Testis (tissue), 2 donors: ENCODE results near the gene PCSK1N.

Source experiments
- CTCF ChIP-seq, 3 experiments: fragments of 450-650 bp in 2 of 3; fragments of 200-600 bp in 1 of 3; sonication (generic) in 1 of 3; IDR thresholded peaks; one replicate each; pipeline ENCODE4 v1.5.1; 2016 to 2019; ENCODE audit warnings: antibody characterized with exemption in 3 of 3, mild to moderate bottlenecking in 2 of 3, moderate library complexity in 1 of 3
- POLR2A ChIP-seq: fragments of 450-650 bp; IDR thresholded peaks from one replicate; pipeline ENCODE4 v1.6.1; 2017; ENCODE audit warnings: antibody characterized with exemption, mild to moderate bottlenecking, moderate library complexity

GRCh38 chrX:48786341-48786800 lies 49.0 kb downstream of the PCSK1N start, which contains the start of gene GATA1:
- no peak for TF ChIP-seq CTCF (IDR thresholded peaks at IDR 0.05)
- TF ChIP-seq POLR2A, result no peak
